Thyroid gland (tissue), 4 donors: Measurements from ENCODE around the gene CNTNAP5.

Experiments
- POLR2A ChIP-seq, 2 donors: fragments of 450-650 bp; IDR thresholded peaks; one replicate each; pipeline ENCODE4 v1.6.1; 2017; ENCODE audit warnings: antibody characterized with exemption in 2 of 2, mild to moderate bottlenecking in 2 of 2, moderate library complexity in 1 of 2
- TF ChIP-seq, protein P1 (sequence below), 6 experiments: fragments of 200-600 bp in 3 of 6; fragments of 450-650 bp in 3 of 6; sonication (generic) in 3 of 6; IDR thresholded peaks; one replicate each; pipeline ENCODE4 v1.5.1; 2016 to 2019; ENCODE audit warnings: antibody characterized with exemption in 6 of 6, mild to moderate bottlenecking in 2 of 6, inconsistent platforms in 1 of 6, moderate library complexity in 1 of 6

DNA sequence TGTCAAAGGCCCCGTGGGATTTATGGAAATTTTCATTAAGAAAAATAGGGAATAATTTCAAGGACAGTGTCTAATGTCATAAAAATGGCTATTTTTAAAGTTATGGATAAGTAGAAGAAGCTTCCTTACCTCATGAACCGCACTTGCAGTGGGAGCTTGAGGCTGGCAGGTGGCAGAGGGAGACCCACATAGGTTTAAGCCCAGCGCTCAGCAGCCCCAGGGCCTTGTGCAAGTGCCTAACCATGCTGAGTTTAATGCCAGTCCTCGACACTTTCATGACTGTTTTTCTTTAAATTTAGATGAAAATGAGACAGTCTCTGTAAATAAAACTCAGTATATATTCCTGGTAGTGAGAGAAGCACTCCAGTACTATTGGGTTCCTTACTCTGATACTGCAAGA is 285.6 kb downstream of the CNTNAP5 start:
- no peak for TF ChIP-seq POLR2A (IDR thresholded peaks at IDR 0.05)
- TF ChIP-seq, protein P1, sequence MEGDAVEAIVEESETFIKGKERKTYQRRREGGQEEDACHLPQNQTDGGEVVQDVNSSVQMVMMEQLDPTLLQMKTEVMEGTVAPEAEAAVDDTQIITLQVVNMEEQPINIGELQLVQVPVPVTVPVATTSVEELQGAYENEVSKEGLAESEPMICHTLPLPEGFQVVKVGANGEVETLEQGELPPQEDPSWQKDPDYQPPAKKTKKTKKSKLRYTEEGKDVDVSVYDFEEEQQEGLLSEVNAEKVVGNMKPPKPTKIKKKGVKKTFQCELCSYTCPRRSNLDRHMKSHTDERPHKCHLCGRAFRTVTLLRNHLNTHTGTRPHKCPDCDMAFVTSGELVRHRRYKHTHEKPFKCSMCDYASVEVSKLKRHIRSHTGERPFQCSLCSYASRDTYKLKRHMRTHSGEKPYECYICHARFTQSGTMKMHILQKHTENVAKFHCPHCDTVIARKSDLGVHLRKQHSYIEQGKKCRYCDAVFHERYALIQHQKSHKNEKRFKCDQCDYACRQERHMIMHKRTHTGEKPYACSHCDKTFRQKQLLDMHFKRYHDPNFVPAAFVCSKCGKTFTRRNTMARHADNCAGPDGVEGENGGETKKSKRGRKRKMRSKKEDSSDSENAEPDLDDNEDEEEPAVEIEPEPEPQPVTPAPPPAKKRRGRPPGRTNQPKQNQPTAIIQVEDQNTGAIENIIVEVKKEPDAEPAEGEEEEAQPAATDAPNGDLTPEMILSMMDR (IDR thresholded peaks at IDR 0.05) = no peak
